Activated naive CD4-positive, alpha-beta T cell treated with anti-CD3 and anti-CD28 coated beads, Interleukin-2, amount 50 U/mL, for 24 hours (primary cell): ENCODE results near the gene OR10J1.
"Not testable (repeated sequence)": the region's sequence is repeated elsewhere in the genome, so short reads cannot be mapped to it uniquely, and the experiment has no call there.

Experiments
- H3K27ac Mint-ChIP-seq: one replicate; pipeline ENCODE4 v1.8.0; 2021; ENCODE audit warnings: mild to moderate bottlenecking, mixed read lengths
- H3K27me3 Mint-ChIP-seq: one replicate; pipeline ENCODE4 v1.8.0; 2021; ENCODE audit warnings: mixed read lengths
- H3K36me3 Mint-ChIP-seq: one replicate; pipeline ENCODE4 v1.8.0; 2021; ENCODE audit warnings: mixed read lengths
- H3K4me1 Mint-ChIP-seq: one replicate; pipeline ENCODE4 v1.8.0; 2021; ENCODE audit warnings: mixed read lengths
- H3K4me3 Mint-ChIP-seq: one replicate; pipeline ENCODE4 v1.8.0; 2021; ENCODE audit warnings: mild to moderate bottlenecking, mixed read lengths
- H3K9me3 Mint-ChIP-seq: one replicate; pipeline ENCODE4 v1.8.0; 2021; ENCODE audit warnings: mixed read lengths

The OR10J1 gene, protein sequence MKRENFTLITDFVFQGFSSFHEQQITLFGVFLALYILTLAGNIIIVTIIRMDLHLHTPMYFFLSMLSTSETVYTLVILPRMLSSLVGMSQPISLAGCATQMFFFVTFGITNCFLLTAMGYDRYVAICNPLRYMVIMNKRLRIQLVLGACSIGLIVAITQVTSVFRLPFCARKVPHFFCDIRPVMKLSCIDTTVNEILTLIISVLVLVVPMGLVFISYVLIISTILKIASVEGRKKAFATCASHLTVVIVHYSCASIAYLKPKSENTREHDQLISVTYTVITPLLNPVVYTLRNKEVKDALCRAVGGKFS

DNA sequence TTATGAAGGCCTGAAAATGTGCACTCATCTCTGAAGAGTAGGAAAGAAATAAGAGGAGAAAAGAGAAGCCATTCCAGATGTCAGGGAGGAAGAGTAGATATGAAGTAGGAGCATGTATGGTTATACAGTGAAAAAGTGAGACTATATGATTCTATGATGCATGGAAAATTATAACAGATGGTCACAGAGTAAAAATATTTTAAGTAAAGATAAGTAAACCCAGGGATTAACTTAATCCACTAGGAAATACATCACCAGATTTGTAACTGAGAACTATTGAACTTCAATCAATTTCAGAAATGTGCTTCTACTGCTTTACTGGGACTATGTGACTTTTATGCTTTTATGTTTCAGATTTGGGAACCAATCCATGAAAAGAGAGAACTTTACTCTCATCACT, at the start of gene OR10J1:
TSS of gene OR10J1 (plus strand) at position 301 of the 400 bp plus-strand sequence. CDS start at position 371, 70 bp downstream.
- no peaks in the 10 kb centered on the region for H3K4me1 Mint-ChIP-seq
- H3K36me3 Mint-ChIP-seq, result no peaks in the 10 kb centered on the region
- no peak within 1 kb of the TSS for H3K27ac Mint-ChIP-seq
- no peaks in the 10 kb centered on the region for H3K9me3 Mint-ChIP-seq
- H3K27me3 Mint-ChIP-seq, result peaks cover 12% of the 10 kb centered on the region
- H3K4me3 Mint-ChIP-seq, result no peak within 1 kb of the TSS

- H3K27me3 Mint-ChIP-seq, result no peaks in the 10 kb centered on the region
These were observed 32.7 kb upstream of the OR10J1 start for GRCh38 chr1:159406821-159407220.

DNA sequence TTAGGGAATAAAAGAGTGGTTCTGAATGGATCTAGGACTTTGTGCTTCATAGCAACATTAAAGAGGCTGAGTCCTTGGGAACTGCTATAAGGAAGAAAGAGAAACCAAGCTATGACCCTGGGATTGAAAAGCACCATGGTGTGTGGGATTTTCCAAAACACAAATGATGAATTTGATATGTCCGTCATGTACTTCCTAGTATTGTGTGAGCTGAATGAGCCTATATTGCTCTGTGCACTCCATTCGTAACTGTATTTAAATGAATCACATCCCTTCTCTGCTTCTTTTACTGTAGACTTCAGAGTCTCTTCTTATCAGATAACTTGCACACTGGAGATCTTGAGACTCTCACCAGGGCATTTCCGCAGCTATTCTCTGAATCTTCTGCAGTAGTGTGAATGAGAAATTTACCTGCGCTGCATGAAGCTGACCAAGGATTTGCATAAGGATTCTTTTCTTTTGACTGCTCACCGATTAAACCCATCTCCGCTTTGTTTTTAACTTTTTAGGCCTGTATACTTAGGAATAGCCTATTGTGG, 30.6 kb upstream of the OR10J1 start:
- Mint-ChIP-seq H3K27ac (no peak overlapping the region), H3K4me1 (no peaks in the 10 kb centered on the region), H3K27me3 (peaks cover 1% of the 10 kb centered on the region), H3K9me3 (peaks cover under 1% of the 10 kb centered on the region), H3K4me3 (no peak overlapping the region), H3K36me3 (no peaks in the 10 kb centered on the region)

More at GRCh38 chr1:159406821-159407220, 32.7 kb upstream of the OR10J1 start:
- no peak overlapping the region for H3K4me3 Mint-ChIP-seq
- no peaks in the 10 kb centered on the region for H3K36me3 Mint-ChIP-seq
- no peak overlapping the region for H3K27ac Mint-ChIP-seq
- no peaks in the 10 kb centered on the region for H3K9me3 Mint-ChIP-seq
- H3K4me1 Mint-ChIP-seq, result no peaks in the 10 kb centered on the region

GRCh38 chr1:159421821-159422220, 17.7 kb upstream of the OR10J1 start:
- no peak overlapping the region for H3K27ac Mint-ChIP-seq
- H3K36me3 Mint-ChIP-seq, result peaks cover 7% of the 10 kb centered on the region
- H3K4me3 Mint-ChIP-seq, result no peak overlapping the region
- H3K4me1 Mint-ChIP-seq, result no peaks in the 10 kb centered on the region
- peaks cover 18% of the 10 kb centered on the region for H3K27me3 Mint-ChIP-seq
- H3K9me3 Mint-ChIP-seq, result peaks cover 14% of the 10 kb centered on the region

DNA sequence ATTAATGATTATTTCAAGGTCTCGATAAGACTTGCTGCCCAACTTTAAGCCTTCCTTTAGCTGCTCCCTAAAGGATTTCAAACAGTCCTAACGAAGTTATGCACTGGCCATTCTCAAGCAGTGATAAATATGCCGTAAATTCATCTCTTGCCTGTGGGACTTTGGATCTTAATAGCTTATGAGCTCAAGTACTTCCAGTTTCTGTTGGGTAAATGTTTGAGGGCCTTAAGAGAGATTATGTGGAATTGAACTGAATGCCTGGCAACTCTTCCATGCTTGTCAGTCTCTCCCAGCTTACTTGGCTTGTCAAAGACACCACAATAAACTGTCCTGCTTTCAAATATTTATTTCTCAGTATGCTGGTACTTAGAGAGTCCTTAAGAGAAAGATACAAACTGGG, 11.0 kb upstream of the OR10J1 start:
- no peaks in the 10 kb centered on the region for H3K4me1 Mint-ChIP-seq
- no peak overlapping the region for H3K27ac Mint-ChIP-seq
- H3K27me3 Mint-ChIP-seq, result peaks cover 12% of the 10 kb centered on the region
- no peaks in the 10 kb centered on the region for H3K9me3 Mint-ChIP-seq
- no peaks in the 10 kb centered on the region for H3K36me3 Mint-ChIP-seq
- H3K4me3 Mint-ChIP-seq, result no peak overlapping the region

DNA sequence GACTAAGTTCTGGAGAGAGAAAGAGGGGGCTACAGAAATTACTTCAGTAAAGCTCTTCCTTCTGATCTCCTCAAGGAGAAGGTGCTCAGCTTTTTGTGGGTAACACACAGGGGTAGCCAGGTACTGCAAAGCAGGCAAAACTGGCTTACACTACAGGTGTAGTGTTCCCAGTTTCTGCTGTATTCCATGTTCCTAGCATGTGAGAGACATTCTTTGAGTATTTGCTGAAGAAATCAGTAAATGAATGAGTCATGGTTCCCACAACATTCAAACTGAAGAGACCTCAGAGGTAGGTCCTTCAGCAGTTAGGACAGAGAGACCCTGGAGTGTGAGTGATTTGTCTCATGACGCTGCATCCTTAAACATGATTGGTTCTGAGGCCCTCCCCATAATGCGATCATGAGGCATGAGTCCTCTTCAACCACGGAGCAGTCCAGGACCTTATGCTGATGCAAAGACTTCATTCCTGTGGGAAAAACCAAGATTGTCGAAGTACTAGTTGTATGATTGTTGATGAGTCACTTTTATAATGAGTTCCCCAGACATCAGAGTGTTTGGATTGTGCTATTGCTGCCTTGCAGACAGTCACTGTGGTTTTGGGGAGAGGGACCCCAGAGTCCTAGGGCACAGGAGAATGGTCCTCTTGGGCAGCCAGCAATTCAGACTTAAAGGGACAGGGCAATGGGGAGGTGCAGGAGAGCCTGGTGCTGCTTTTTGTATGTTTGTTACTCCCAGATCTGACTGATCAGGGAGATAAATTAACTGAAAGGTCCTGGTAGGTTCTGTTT, 10.3 kb upstream of the OR10J1 start:
- H3K4me3 Mint-ChIP-seq, result no peak overlapping the region
- H3K27ac Mint-ChIP-seq, result no peak overlapping the region
- no peaks in the 10 kb centered on the region for H3K4me1 Mint-ChIP-seq
- H3K27me3 Mint-ChIP-seq, result peaks cover 12% of the 10 kb centered on the region
- no peaks in the 10 kb centered on the region for H3K36me3 Mint-ChIP-seq
- H3K9me3 Mint-ChIP-seq, result no peaks in the 10 kb centered on the region

DNA sequence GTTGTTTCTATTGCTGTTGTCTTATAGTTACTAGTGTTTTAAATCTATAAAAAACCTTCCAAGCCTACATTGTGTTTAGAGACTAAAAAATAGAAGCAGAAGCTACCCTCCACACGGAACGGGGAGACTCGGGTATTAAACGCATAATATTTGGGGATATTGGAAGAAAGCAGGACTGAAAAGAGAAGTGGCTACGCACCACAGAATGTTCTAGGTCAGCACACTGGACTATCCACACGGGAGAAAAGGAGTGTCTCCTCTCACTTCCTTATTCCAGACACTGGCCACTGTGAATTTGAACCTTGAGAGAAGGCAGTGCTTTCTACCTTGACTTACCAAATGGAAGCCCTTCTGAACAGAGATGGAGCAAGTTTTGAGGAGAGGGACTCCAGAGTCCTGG, 8.5 kb upstream of the OR10J1 start:
- no peak overlapping the region for H3K27ac Mint-ChIP-seq
- H3K27me3 Mint-ChIP-seq, result peaks cover 5% of the 10 kb centered on the region
- H3K9me3 Mint-ChIP-seq, result no peaks in the 10 kb centered on the region
- no peaks in the 10 kb centered on the region for H3K36me3 Mint-ChIP-seq
- no peak overlapping the region for H3K4me3 Mint-ChIP-seq
- H3K4me1 Mint-ChIP-seq, result no peaks in the 10 kb centered on the region

- Mint-ChIP-seq H3K27ac (no peak within 1 kb of the TSS), H3K4me3 (no peak within 1 kb of the TSS), H3K36me3 (no peaks in the 10 kb centered on the region), H3K27me3 (peaks cover 7% of the 10 kb centered on the region), H3K4me1 (no peaks in the 10 kb centered on the region), H3K9me3 (no peaks in the 10 kb centered on the region)
These were observed 7.6 kb upstream of the OR10J1 start, which contains the start of gene OR10J4 for GRCh38 chr1:159431904-159432303. Gene OR10J4 (plus strand): TSS chr1:159432204.

DNA sequence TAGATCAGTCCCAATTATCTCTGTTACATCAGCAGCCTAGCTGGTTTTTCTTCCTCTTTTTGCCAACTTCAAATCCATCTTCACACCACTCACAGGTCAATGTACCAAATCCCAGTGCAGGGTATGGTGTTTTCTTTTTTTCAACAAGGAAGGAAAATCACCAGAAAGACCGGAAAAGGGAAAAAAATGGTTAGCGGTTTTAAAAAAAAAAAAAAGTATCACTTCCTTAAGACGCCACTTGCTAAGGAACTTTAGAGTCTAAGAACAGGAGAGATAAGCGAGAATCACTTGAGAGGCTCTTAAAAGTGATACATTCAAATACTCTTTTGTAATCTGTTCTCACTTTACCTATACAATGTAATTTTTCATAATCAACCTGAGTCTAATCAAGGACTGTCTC, 3.1 kb upstream of the OR10J1 start:
- H3K27me3 Mint-ChIP-seq, result peaks cover 6% of the 10 kb centered on the region
- no peaks in the 10 kb centered on the region for H3K4me1 Mint-ChIP-seq
- no peak overlapping the region for H3K27ac Mint-ChIP-seq
- H3K36me3 Mint-ChIP-seq, result no peaks in the 10 kb centered on the region
- no peaks in the 10 kb centered on the region for H3K9me3 Mint-ChIP-seq
- H3K4me3 Mint-ChIP-seq, result no peak overlapping the region

DNA sequence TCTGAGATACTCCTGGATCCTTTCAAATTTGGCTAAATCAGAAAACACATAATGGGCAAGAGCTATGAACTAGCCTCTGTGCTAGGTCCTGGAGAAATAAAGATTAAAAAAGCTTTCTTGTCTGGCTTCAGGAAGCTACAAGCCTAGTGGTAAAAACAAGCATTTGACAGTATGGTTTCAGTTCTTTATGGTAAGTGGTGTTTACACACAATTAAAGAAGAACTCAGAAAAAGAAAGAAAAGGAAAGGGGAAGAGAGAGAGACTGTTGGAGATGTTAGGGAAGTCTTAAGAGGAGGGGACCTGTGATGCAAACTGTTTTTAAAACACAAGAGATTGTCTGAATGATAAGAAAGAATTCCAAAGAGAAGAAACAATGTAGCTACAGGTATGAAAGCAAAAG, 1.8 kb downstream of the OR10J1 start:
- no peak overlapping the region for H3K4me3 Mint-ChIP-seq
- H3K9me3 Mint-ChIP-seq, result peaks cover 2% of the 10 kb centered on the region
- no peaks in the 10 kb centered on the region for H3K36me3 Mint-ChIP-seq
- H3K27me3 Mint-ChIP-seq, result peaks cover 13% of the 10 kb centered on the region
- no peaks in the 10 kb centered on the region for H3K4me1 Mint-ChIP-seq
- no peak overlapping the region for H3K27ac Mint-ChIP-seq

DNA sequence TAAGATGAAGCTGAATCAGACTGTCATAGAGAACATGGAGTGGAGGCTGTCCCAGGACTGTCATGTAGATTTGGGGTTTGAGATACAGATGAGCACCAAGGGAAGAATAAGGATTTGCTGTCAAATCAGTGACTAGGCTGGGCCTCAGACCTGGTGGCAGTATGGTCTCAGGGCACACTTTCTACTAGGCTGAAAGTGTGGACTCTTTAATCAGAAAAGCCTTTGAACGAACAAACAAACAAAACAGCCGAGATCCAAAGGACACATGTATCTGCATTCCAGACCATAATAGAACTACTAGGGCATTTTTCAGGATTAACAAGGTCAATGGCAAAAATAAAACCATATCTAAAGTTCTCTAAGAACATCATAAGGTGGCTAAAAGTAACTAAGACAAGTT, 2.9 kb downstream of the OR10J1 start:
- Mint-ChIP-seq H3K4me3 (no peak overlapping the region), H3K9me3 (peaks cover 6% of the 10 kb centered on the region), H3K36me3 (no peaks in the 10 kb centered on the region), H3K27ac (no peak overlapping the region), H3K27me3 (peaks cover 13% of the 10 kb centered on the region), H3K4me1 (no peaks in the 10 kb centered on the region)

- H3K27ac Mint-ChIP-seq, result no peak overlapping the region
- no peak overlapping the region for H3K4me3 Mint-ChIP-seq
- H3K27me3 Mint-ChIP-seq, result peaks cover 16% of the 10 kb centered on the region
- peaks cover 14% of the 10 kb centered on the region for H3K9me3 Mint-ChIP-seq
- no peaks in the 10 kb centered on the region for H3K36me3 Mint-ChIP-seq
- no peaks in the 10 kb centered on the region for H3K4me1 Mint-ChIP-seq
These were observed 3.7 kb downstream of the OR10J1 start for GRCh38 chr1:159443066-159443750.

GRCh38 chr1:159444511-159444910, 5.0 kb downstream of the OR10J1 start:
- Mint-ChIP-seq H3K27me3 (peaks cover 16% of the 10 kb centered on the region), H3K4me3 (no peak overlapping the region)

DNA sequence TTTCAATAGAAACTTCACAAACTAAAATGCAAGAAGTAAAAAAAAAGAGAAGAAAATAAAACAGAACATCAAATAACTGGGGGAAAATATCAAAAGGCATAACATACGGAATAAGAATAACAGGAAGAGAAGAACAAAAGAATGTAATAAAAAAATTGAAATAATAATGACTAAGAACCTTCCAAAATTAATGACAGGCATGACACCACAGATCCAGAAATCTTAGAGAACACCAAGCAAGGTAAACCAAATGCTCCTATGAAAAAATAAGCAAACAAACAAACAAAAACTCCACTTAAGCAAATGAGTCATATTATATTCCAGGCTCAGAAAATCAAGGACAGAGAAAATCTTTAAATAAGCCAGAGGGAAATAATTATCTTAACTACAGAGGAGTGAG, 8.7 kb downstream of the OR10J1 start:
- H3K27me3 Mint-ChIP-seq, result peaks cover 9% of the 10 kb centered on the region
- no peak overlapping the region for H3K4me3 Mint-ChIP-seq
- no peaks in the 10 kb centered on the region for H3K4me1 Mint-ChIP-seq
- no peaks in the 10 kb centered on the region for H3K36me3 Mint-ChIP-seq
- H3K27ac Mint-ChIP-seq, result no peak overlapping the region
- peaks cover 24% of the 10 kb centered on the region for H3K9me3 Mint-ChIP-seq

More at GRCh38 chr1:159444511-159444910, 5.0 kb downstream of the OR10J1 start:
- no peaks in the 10 kb centered on the region for H3K36me3 Mint-ChIP-seq
- no peaks in the 10 kb centered on the region for H3K4me1 Mint-ChIP-seq
- H3K27ac Mint-ChIP-seq, result no peak overlapping the region
- H3K9me3 Mint-ChIP-seq, result peaks cover 17% of the 10 kb centered on the region

DNA sequence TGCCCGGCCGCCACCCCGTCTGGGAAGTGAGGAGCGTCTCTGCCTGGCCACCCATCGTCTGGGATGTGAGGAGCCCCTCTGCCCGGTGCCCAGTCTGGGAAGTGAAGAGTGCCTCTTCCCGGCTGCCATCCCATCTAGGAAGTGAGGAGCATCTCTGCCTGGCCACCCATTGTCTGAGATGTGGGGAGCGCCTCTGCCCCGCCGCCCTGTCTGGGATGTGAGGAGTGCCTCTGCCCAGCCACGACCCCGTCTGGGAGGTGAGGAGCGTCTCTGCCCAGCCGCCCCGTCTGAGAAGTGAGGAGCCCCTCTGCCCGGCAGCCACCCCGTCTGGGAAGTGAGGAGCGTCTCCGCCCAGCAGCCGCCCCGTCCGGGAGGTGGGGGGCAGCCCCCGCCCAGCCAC, 10.1 kb downstream of the OR10J1 start:
- not testable (repeated sequence) for H3K27ac Mint-ChIP-seq, H3K36me3 Mint-ChIP-seq, H3K4me3 Mint-ChIP-seq, H3K27me3 Mint-ChIP-seq, H3K4me1 Mint-ChIP-seq
- H3K9me3 Mint-ChIP-seq, result peaks cover 24% of the 10 kb centered on the region
